Liver (tissue), 3 donors: ENCODE results near the gene SDC1.

Experiments used
- CTCF ChIP-seq: fragments of 150-350 bp; IDR thresholded peaks from 2 replicates; pipeline ENCODE4 v1.5.1; 2017; ENCODE audit warnings: improper control_type of control experiment, low read depth, low read length; ENCODE audit not compliant: missing input control
- MAX ChIP-seq: IDR thresholded peaks from 2 replicates; pipeline ENCODE4 v1.6.1; 2016; ENCODE audit warnings: antibody characterized with exemption
- RXRA ChIP-seq, 2 donors: IDR thresholded peaks; 2 replicates each; pipeline ENCODE4 v1.6.1; 2017 to 2018; ENCODE audit warnings: antibody characterized with exemption in 2 of 2, mild to moderate bottlenecking in 1 of 2
- ZBTB33 ChIP-seq: IDR thresholded peaks from 2 replicates; pipeline ENCODE4 v1.6.1; 2016; ENCODE audit warnings: antibody characterized with exemption
- donor health status: healthy.
- donor health status: healthy.

GRCh38 chr2:20164061-20164733 lies 60.7 kb downstream of the SDC1 start:
- TF ChIP-seq CTCF = no peak
- TF ChIP-seq ZBTB33 = no peak
- no peak for TF ChIP-seq RXRA (IDR thresholded peaks at IDR 0.05)
- no peak for TF ChIP-seq MAX
